IPS DF 6.9 (cell line): ENCODE results near the gene RCAN3.
"Not testable (repeated sequence)": the region's sequence is repeated elsewhere in the genome, so short reads cannot be mapped to it uniquely, and the experiment has no call there.

Experiments used
- DNase-seq: peaks from one replicate; pipeline ENCODE4 v3.0.0-alpha.2; 2013; ENCODE audit warnings: low read depth, low spot score
- H3K27ac ChIP-seq: one replicate; pipeline ENCODE4 v1.5.1; 2013; ENCODE audit warnings: low read length, control low read depth
- H3K27me3 ChIP-seq: 2 replicates; pipeline ENCODE4 v1.6.1; 2013; ENCODE audit warnings: mild to moderate bottlenecking, low read length; ENCODE audit not compliant: control insufficient read depth, insufficient read depth
- H3K36me3 ChIP-seq: 2 replicates; pipeline ENCODE4 v1.6.1; 2013; ENCODE audit warnings: low read length; ENCODE audit not compliant: control insufficient read depth, insufficient read depth
- H3K4me1 ChIP-seq: 2 replicates; pipeline ENCODE4 v1.6.1; 2013; ENCODE audit warnings: low read length; ENCODE audit not compliant: control insufficient read depth, insufficient read depth
- H3K4me3 ChIP-seq: 2 replicates; pipeline ENCODE4 v1.5.1; 2013; ENCODE audit warnings: mild to moderate bottlenecking, low read length
- H3K9me3 ChIP-seq: 2 replicates; pipeline ENCODE4 v1.6.1; 2013; ENCODE audit warnings: low read length, inconsistent platforms; ENCODE audit not compliant: control insufficient read depth, insufficient read depth
- WGBS: extraction: QIAGEN DNeasy Blood & Tissue Kit; methylation state at CpG from one replicate; pipeline ENCODE4 v1.1.7; 2013; ENCODE audit warnings: mixed read lengths, missing lambda C conversion rate; ENCODE audit not compliant: insufficient read length, insufficient coverage; 5-methylcytosine and 5-hydroxymethylcytosine counted together

Gene RCAN3

GRCh38 chr1:24548070-24548469, 45.4 kb downstream of the RCAN3 start:
- Histone ChIP-seq H3K36me3 (no peaks in the 10 kb centered on the region), H3K27ac (no peak overlapping the region), H3K27me3 (no peaks in the 10 kb centered on the region), H3K4me3 (no peak overlapping the region), H3K9me3 (no peaks in the 10 kb centered on the region), H3K4me1 (peaks cover 2% of the 10 kb centered on the region; the same call in 1 of the 2 replicates)
- no CpG with 5 or more reads among the region's 3 CpGs for WGBS
- DNase-seq, result no peak

- no CpG with 5 or more reads among the region's 5 CpGs for WGBS
- H3K27ac ChIP-seq, H3K36me3 ChIP-seq, H3K4me1 ChIP-seq, H3K9me3 ChIP-seq, H3K4me3 ChIP-seq, DNase-seq, H3K27me3 ChIP-seq: not testable (repeated sequence)
Observed at GRCh38 chr1:24549210-24549609, 46.6 kb downstream of the RCAN3 start.

- H3K4me1 ChIP-seq, result peaks cover 2% of the 10 kb centered on the region; the same call in 1 of the 2 replicates
- H3K27ac ChIP-seq, result no peak overlapping the region
- DNase-seq, result no peak
- no CpG with 5 or more reads among the region's 13 CpGs for WGBS
- no peaks in the 10 kb centered on the region; the same call in 1 of the 2 replicates for H3K27me3 ChIP-seq
- no peaks in the 10 kb centered on the region for H3K36me3 ChIP-seq
- H3K9me3 ChIP-seq, result no peaks in the 10 kb centered on the region
- H3K4me3 ChIP-seq, result no peak overlapping the region
Observed at GRCh38 chr1:24551290-24551959, 48.8 kb downstream of the RCAN3 start.

- DNase-seq, result no peak
- no CpG with 5 or more reads among the region's 10 CpGs for WGBS
- no peak overlapping the region for H3K4me3 ChIP-seq
- H3K9me3 ChIP-seq, result no peaks in the 10 kb centered on the region
- H3K4me1 ChIP-seq, result peaks cover 2% of the 10 kb centered on the region; the same call in 1 of the 2 replicates
- no peak overlapping the region for H3K27ac ChIP-seq
- H3K27me3 ChIP-seq, result no peaks in the 10 kb centered on the region; the same call in 1 of the 2 replicates
- H3K36me3 ChIP-seq, result no peaks in the 10 kb centered on the region
Observed at GRCh38 chr1:24551960-24552571, 49.4 kb downstream of the RCAN3 start.

- H3K27me3 ChIP-seq, result no peaks in the 10 kb centered on the region; the same call in 1 of the 2 replicates
- WGBS, result no CpG with 5 or more reads among the region's 3 CpGs
- H3K4me3 ChIP-seq, result no peak overlapping the region
- no peak overlapping the region for H3K27ac ChIP-seq
- no peaks in the 10 kb centered on the region for H3K9me3 ChIP-seq
- peaks cover 2% of the 10 kb centered on the region; the same call in 1 of the 2 replicates for H3K4me1 ChIP-seq
- no peak for DNase-seq
- no peaks in the 10 kb centered on the region for H3K36me3 ChIP-seq
Observed at GRCh38 chr1:24553931-24554330, 51.3 kb downstream of the RCAN3 start.

- Histone ChIP-seq H3K4me3 (no peak overlapping the region), H3K4me1 (peaks cover 4% of the 10 kb centered on the region), H3K36me3 (no peaks in the 10 kb centered on the region), H3K27ac (no peak overlapping the region), H3K9me3 (no peaks in the 10 kb centered on the region), H3K27me3 (no peaks in the 10 kb centered on the region; the same call in 1 of the 2 replicates)
- WGBS, result no CpG with 5 or more reads among the region's 4 CpGs
- DNase-seq, result no peak
Observed at GRCh38 chr1:24554714-24555113, 52.1 kb downstream of the RCAN3 start.

GRCh38 chr1:24555591-24556413, 53.2 kb downstream of the RCAN3 start, which contains the start of gene NCMAP:
TSS of gene NCMAP (plus strand) at chr1:24556087. CDS start at chr1:24595431, 39,344 bp downstream.
- Histone ChIP-seq H3K27me3 (no peaks in the 10 kb centered on the region; the same call in 1 of the 2 replicates), H3K27ac (no peak within 1 kb of the TSS), H3K4me3 (peak within 1 kb of the TSS; percentile 31; the same call in 1 of the 2 replicates), H3K36me3 (no peaks in the 10 kb centered on the region), H3K9me3 (no peaks in the 10 kb centered on the region), H3K4me1 (peaks cover 4% of the 10 kb centered on the region)
- no peak for DNase-seq
- no CpG with 5 or more reads among the region's 61 CpGs for WGBS

GRCh38 chr1:24556414-24556795, 53.8 kb downstream of the RCAN3 start:
- H3K4me3 ChIP-seq, result peak overlapping the region; percentile 31; the same call in 1 of the 2 replicates
- no peaks in the 10 kb centered on the region for H3K9me3 ChIP-seq
- no peaks in the 10 kb centered on the region; the same call in 1 of the 2 replicates for H3K27me3 ChIP-seq
- H3K4me1 ChIP-seq, result peaks cover 4% of the 10 kb centered on the region
- WGBS, result no CpG with 5 or more reads among the region's 19 CpGs
- H3K27ac ChIP-seq, result no peak overlapping the region
- H3K36me3 ChIP-seq, result no peaks in the 10 kb centered on the region
- DNase-seq, result no peak

- Histone ChIP-seq H3K27ac (no peak overlapping the region), H3K27me3 (no peaks in the 10 kb centered on the region; the same call in 1 of the 2 replicates), H3K9me3 (no peaks in the 10 kb centered on the region), H3K4me3 (no peak overlapping the region), H3K4me1 (peaks cover 3% of the 10 kb centered on the region; the same call in 1 of the 2 replicates), H3K36me3 (no peaks in the 10 kb centered on the region)
- no peak for DNase-seq
- no CpG with 5 or more reads among the region's 6 CpGs for WGBS
Observed at GRCh38 chr1:24557220-24557619, 54.6 kb downstream of the RCAN3 start.

GRCh38 chr1:24557711-24558131, 55.1 kb downstream of the RCAN3 start:
- WGBS, result no CpG with 5 or more reads among the region's 9 CpGs
- Histone ChIP-seq H3K36me3 (no peaks in the 10 kb centered on the region), H3K4me1 (peaks cover 3% of the 10 kb centered on the region; the same call in 1 of the 2 replicates), H3K9me3 (no peaks in the 10 kb centered on the region), H3K4me3 (no peak overlapping the region), H3K27me3 (no peaks in the 10 kb centered on the region; the same call in 1 of the 2 replicates), H3K27ac (no peak overlapping the region)
- DNase-seq, result no peak
